OCI-LY7 (cell line): ENCODE results near the gene STRBP. TPM values are rescaled to one million over a fixed set of nuclear protein-coding genes. Genes with fewer than 3 reads are reported as not detected.

Experiments used
- BruUV-seq: library from RNA; stranded (reverse); fragments of 400-500 nt; replicated peaks from 2 replicates; lab custom pipeline; 2021; lab: Mats Ljungman, UMichigan
- CTCF ChIA-PET: fragments of 300-600 bp; sonication (Branson Sonifier 250); formaldehyde crosslinking; loops from one replicate; lab custom pipeline; 2022; ENCODE audit warnings: antibody characterized with exemption; ENCODE audit not compliant: unreplicated experiment; lab: Charles Lee
- POLR2A ChIA-PET: fragments of 300-600 bp; sonication (Branson Sonifier 250); formaldehyde crosslinking; loops from one replicate; lab custom pipeline; 2022; ENCODE audit warnings: antibody characterized with exemption; lab: Charles Lee
- DNase-seq: peaks from one replicate; pipeline ENCODE4 v3.0.0-alpha.2; 2015; ENCODE audit warnings: low spot score
- H2AFZ ChIP-seq: fragments of 200-600 bp; sonication (generic), shearing (Covaris generic); 2 replicates; pipeline ENCODE4 v1.6.1; 2014; ENCODE audit warnings: mild to moderate bottlenecking, antibody characterized with exemption, low read length, moderate library complexity
- H3K27ac ChIP-seq: fragments of 200-600 bp; sonication (generic); 2 replicates; pipeline ENCODE4 v1.5.1; 2014; ENCODE audit warnings: mixed run types, low read depth, mild to moderate bottlenecking, moderate library complexity, low read length, inconsistent platforms; ENCODE audit not compliant: poor library complexity, severe bottlenecking
- H3K36me3 ChIP-seq: fragments of 200-600 bp; sonication (generic); 2 replicates; pipeline ENCODE4 v1.6.1; 2014; ENCODE audit warnings: mild to moderate bottlenecking, antibody characterized with exemption, low read length, moderate library complexity, mixed read lengths; ENCODE audit not compliant: insufficient read depth
- H3K4me1 ChIP-seq: fragments of 200-600 bp; sonication (generic); 2 replicates; pipeline ENCODE4 v1.5.1; 2014; ENCODE audit warnings: mild to moderate bottlenecking, low read length; ENCODE audit not compliant: insufficient read depth, poor library complexity, severe bottlenecking
- H3K4me2 ChIP-seq: fragments of 200-600 bp; sonication (generic); 2 replicates; pipeline ENCODE4 v1.6.1; 2014; ENCODE audit warnings: mild to moderate bottlenecking, low read length
- H3K4me3 ChIP-seq: fragments of 200-600 bp; sonication (generic); 2 replicates; pipeline ENCODE4 v1.5.1; 2014; ENCODE audit warnings: mild to moderate bottlenecking, low read depth, low read length; ENCODE audit not compliant: poor library complexity, severe bottlenecking
- H3K79me2 ChIP-seq: fragments of 200-600 bp; sonication (generic); 2 replicates; pipeline ENCODE4 v1.6.1; 2016; ENCODE audit warnings: low read depth, mild to moderate bottlenecking, low read length, moderate library complexity, mixed read lengths; ENCODE audit not compliant: insufficient read depth
- H3K9me2 ChIP-seq: fragments of 200-600 bp; sonication (generic); 2 replicates; pipeline ENCODE4 v1.6.1; 2016; ENCODE audit warnings: mild to moderate bottlenecking, low read length, mixed read lengths; ENCODE audit not compliant: insufficient read depth
- H3K9me3 ChIP-seq: fragments of 200-600 bp; sonication (generic); 2 replicates; pipeline ENCODE4 v1.6.1; 2014; ENCODE audit warnings: mild to moderate bottlenecking, mixed run types, low read length, mixed read lengths
- H4K20me1 ChIP-seq: fragments of 200-600 bp; sonication (generic); 2 replicates; pipeline ENCODE4 v1.6.1; 2014; ENCODE audit warnings: mild to moderate bottlenecking, antibody characterized with exemption, low read length, moderate library complexity, mixed read lengths; ENCODE audit not compliant: insufficient read depth
- CTCF ChIP-seq: fragments of 200-600 bp; sonication (generic); conservative IDR thresholded peaks from 2 replicates; pipeline ENCODE4 v1.5.1; 2014; ENCODE audit warnings: mild to moderate bottlenecking, antibody characterized with exemption, low read length, moderate library complexity, mixed read lengths
- EZH2phosphoT487 ChIP-seq: fragments of 200-600 bp; sonication (generic); IDR thresholded peaks from 2 replicates; pipeline ENCODE4 v1.6.1; 2018; ENCODE audit warnings: low read depth, borderline replicate concordance, mild to moderate bottlenecking, mixed run types, antibody characterized with exemption, low read length, moderate library complexity, mixed read lengths
- intact Hi-C: fragments of 100-400 bp; cut with micrococcal nuclease; formaldehyde crosslinking; loops from one replicate; pipeline ENCODE4 v1.10.0; 2022; ENCODE audit not compliant: unreplicated experiment
- total RNA-seq, 2 experiments: library from RNA; depleted of rRNA in 1 of 2; stranded (reverse); fragments of >200 nt in 1 of 2; shearing (Covaris generic) in 1 of 2; gene quantifications; 2 replicates each; pipeline ENCODE4 v1.2.3, GENCODE V29; 2014 to 2022

Gene STRBP
- total RNA-seq, 2 experiments from 2014 or later = 82.8 to 179 TPM

- peaks cover 88% of the 10 kb centered on the region for H3K79me2 ChIP-seq
- H4K20me1 ChIP-seq = no peaks in the 10 kb centered on the region
- H3K9me3 ChIP-seq = peaks cover 8% of the 10 kb centered on the region; the same call in 1 of the 2 replicates
- no TSS peak for BruUV-seq
- H3K4me1 ChIP-seq = peaks cover 79% of the 10 kb centered on the region
- H3K36me3 ChIP-seq = peaks cover 69% of the 10 kb centered on the region
- H3K4me2 ChIP-seq = no peak overlapping the region
- H3K27ac ChIP-seq = no peak overlapping the region
- no peaks in the 10 kb centered on the region for H3K9me2 ChIP-seq
- intact Hi-C loops = no loop called here
- ChIA-PET CTCF (no interaction called here), POLR2A (interaction anchor here (0.6 to 3.1 kb wide), 7 partner anchors 9 to 142 kb away, joined by 3 to 13 read pairs (median 3); no protein-coding TSS in a partner anchor)
- no peak for TF ChIP-seq EZH2phosphoT487
- TF ChIP-seq CTCF = no peak
- no peak for DNase-seq
- H3K4me3 ChIP-seq = no peak overlapping the region
- no peak overlapping the region for H2AFZ ChIP-seq
Observed at GRCh38 chr9:123232332-123232731, 36.1 kb downstream of the STRBP start.

- ChIA-PET CTCF (no interaction called here), POLR2A (interaction anchor here (0.6 to 3.1 kb wide), 4 partner anchors 10 to 109 kb away, joined by 3 to 13 read pairs (median 3); no protein-coding TSS in a partner anchor)
- Histone ChIP-seq H4K20me1 (no peaks in the 10 kb centered on the region), H3K36me3 (peaks cover 65% of the 10 kb centered on the region), H3K9me2 (no peaks in the 10 kb centered on the region), H3K9me3 (peaks cover 8% of the 10 kb centered on the region; the same call in 1 of the 2 replicates), H3K4me3 (no peak overlapping the region), H3K4me1 (peaks cover 81% of the 10 kb centered on the region), H3K79me2 (peaks cover 87% of the 10 kb centered on the region), H3K27ac (no peak overlapping the region), H3K4me2 (no peak overlapping the region), H2AFZ (no peak overlapping the region)
- TF ChIP-seq CTCF (no peak), EZH2phosphoT487 (no peak)
- intact Hi-C loops = no loop called here
- no peak for DNase-seq
- BruUV-seq = no TSS peak
Observed at GRCh38 chr9:123231421-123231820, 37.0 kb downstream of the STRBP start.

GRCh38 chr9:123228967-123229366 lies 39.4 kb downstream of the STRBP start:
- H3K9me3 ChIP-seq = peaks cover 8% of the 10 kb centered on the region; the same call in 1 of the 2 replicates
- H3K4me2 ChIP-seq = no peak overlapping the region
- peaks cover 81% of the 10 kb centered on the region for H3K4me1 ChIP-seq
- H3K79me2 ChIP-seq = peaks cover 85% of the 10 kb centered on the region
- H3K4me3 ChIP-seq = no peak overlapping the region
- H3K36me3 ChIP-seq = peaks cover 62% of the 10 kb centered on the region
- BruUV-seq = no TSS peak
- TF ChIP-seq CTCF = no peak
- TF ChIP-seq EZH2phosphoT487 = no peak
- ChIA-PET CTCF (no interaction called here), POLR2A (interaction anchor here (0.6 to 3.1 kb wide), 4 partner anchors 9 to 55 kb away, joined by 3 to 11 read pairs (median 6); no protein-coding TSS in a partner anchor)
- no peak overlapping the region for H3K27ac ChIP-seq
- intact Hi-C loops = no loop called here
- peaks cover 6% of the 10 kb centered on the region; the same call in 1 of the 2 replicates for H4K20me1 ChIP-seq
- H2AFZ ChIP-seq = no peak overlapping the region
- no peaks in the 10 kb centered on the region for H3K9me2 ChIP-seq
- DNase-seq = no peak
